Fibroblast of gingiva (primary cell): Measurements from ENCODE around the gene ASB4.
A peak's percentile ranks its signal among the peaks of the same experiment; 100 is the strongest.
"Not testable (repeated sequence)": the region's sequence is repeated elsewhere in the genome, so short reads cannot be mapped to it uniquely, and the experiment has no call there.

ENCODE experiments used
- DNase-seq: peaks from one replicate; pipeline ENCODE4 v3.0.0-alpha.2; 2011; ENCODE audit warnings: low read depth

The ASB4 gene

DNA sequence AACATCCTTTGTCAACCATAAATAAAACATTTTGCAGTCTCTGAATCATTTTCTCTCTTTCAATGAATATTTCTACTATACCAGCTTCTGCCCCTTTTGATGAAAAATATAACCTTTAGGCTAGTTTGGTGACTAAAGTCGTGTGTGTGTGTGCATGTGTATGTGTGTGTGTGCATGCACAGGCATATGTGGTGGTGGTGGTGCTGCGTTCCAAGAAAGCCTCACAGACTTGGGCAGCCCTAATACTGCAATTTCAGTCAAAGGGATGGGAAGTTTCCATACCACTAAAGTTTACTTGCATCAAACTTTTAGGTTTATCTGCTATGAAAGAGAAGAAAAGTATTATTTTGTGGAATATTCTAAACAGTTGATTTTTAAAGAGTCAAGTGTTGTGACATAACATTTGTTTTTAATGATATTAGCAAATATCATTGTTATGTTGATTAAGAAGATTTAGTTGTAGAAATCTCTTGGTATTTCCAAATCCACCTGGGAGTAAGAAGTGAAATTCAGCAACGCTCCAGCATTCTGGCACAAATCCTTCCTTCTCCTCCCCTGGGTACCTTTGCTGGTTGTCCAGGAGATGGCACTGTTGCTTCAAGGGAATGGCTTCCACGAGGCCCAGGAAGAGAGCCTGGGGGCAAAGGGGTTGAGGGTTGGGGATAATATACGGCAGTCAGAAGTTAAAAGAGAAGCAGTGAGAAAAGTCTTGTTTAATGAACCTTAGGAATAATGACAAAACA, 41.5 kb downstream of the ASB4 start:
- DNase-seq = peak; percentile 43

DNA sequence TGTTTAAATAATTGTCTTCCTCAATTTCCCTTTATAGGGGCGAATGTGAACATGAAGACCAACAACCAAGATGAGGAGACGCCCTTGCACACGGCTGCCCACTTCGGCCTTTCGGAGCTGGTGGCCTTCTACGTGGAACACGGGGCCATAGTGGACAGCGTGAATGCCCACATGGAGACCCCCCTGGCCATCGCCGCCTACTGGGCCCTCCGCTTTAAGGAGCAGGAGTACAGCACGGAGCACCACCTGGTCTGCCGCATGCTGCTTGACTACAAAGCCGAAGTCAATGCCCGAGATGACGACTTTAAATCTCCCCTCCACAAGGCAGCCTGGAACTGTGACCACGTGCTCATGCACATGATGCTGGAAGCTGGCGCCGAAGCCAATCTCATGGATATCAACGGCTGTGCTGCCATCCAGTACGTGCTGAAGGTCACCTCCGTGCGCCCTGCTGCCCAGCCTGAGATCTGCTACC, 42.1 kb downstream of the ASB4 start:
- DNase-seq = no peak

DNA sequence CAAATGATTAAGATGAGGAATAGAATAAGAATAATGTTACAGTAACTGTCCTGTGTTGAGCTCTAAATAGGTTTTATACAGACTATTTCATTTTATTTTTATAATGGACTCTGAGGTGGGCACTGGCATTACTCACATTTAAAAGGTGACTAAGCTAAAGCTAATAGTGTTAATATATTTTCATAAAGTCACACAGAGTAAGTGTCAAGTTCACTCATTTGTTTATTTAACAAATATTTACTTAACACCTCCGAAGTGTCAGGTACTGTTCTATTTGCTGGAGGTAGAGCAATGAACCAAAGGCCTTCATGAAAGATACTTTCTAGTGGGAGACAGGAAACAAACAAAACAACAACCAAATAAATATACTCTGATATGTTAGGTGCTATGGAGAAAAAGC, 44.0 kb downstream of the ASB4 start:
- DNase-seq = no peak

DNA sequence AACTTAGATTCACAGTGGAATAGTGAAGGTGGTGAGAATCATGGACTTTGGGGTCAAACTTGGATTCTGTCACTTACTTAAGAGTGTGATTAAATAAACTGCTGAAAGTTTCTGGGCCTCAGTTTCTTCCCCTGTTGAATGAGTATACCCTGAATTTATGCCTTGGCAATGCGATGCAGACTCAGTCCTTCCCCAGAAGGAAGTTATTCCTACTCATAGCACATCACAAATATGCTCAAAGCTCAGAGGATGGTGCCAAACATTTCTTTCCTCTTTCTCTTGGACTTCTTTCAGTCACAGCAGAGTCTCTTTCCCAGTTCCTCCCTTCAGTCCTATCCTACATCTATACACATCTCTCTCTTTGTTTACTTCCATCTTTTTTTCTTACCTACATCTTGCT, 45.1 kb downstream of the ASB4 start:
- DNase-seq = no peak

DNA sequence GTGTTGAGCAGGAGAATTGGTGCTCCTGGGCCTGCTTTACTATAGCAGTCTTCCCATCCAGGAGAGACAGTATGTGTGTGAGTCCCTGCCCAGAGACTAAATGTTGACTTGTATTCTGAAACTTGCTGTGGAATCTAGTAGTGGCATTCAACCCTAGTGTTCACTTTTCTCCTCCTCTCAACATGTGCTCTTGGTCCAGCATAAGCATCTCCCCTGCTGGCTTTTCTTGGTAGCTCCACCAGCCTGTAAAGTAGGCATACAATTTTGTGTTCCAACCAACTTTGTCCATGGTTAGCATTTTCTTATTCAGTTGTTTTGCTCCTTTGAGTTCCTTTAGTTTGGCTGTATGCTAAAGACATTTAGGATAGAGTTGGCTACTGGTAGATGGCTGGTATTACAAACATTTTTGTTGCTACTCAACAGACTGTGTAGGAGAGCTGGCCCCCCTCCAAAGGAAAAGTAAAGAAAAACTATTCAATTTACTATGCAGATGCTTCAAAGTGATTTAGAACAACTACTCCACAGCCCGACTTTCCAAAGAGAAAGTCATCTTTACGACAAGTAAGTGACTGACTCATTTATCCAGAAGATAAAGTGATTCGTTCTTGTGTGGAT, 46.0 kb downstream of the ASB4 start:
- no peak for DNase-seq

DNA sequence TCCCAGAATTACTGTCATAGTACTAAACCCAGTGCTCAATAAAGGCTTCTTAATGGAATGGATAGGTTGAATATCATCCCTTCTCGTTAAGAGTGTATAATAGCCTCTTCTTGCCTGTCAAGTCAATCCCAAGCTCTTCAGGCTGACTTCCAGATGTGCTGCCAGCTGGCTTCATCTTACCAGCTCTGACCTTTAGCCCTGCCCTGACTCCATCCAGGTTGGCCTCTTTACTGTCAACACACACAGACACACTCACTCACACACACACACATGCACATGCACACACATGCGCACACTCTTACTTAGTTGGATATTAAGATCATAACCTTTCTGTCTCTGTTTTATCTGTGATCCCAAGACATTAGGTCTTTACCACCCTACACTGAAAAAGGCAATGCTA, 49.1 kb downstream of the ASB4 start:
- no peak for DNase-seq

DNA sequence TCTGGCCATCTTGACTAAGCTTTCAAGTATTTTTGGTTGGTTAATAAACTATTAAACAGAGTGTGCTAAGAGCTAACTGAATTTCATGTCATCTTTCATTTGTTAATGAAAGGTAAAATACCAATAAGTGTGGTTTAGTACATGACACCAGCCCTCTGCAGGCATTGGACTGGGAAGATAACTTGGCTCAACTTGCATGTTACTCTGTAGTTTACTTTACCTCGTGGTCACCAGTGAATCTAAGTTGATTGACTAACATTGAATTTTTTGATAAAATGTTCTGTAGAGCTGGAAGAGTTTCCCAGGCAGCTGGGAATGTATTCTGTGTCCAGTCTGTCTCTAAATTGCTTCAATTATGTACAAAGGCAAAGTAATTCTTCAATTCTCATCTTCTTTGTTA, 49.9 kb downstream of the ASB4 start:
- DNase-seq = no peak

DNA sequence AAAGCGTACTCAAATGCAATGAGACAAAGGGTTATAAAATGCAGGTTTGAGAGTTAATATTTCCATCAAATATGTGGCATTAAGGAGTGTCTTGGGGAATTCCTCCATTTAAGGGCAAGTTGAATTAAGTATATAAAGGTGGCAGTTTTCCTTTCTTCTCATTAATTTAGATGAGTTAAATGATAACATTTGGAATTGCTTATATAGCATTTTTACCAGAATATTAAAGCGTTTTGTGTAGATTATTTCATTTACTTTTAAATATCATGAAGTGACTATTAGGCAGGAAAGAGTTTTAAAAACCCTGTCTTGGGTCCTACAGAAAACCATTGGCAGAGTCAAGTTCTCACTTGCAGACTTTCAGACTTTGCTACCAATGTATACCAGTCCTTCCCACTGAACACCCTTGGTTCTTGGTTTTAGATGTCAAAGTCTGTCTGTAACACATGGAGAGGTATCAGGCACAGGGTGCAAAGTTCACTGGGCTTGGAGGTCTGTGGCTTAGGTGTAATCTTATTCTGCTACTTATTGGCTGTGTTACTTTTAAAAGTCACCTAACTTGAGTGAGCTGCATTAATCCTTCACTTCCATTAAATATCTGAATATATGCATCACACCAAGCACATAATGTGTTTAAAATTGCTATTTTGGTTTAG, 51.0 kb downstream of the ASB4 start:
- DNase-seq = no peak

DNA sequence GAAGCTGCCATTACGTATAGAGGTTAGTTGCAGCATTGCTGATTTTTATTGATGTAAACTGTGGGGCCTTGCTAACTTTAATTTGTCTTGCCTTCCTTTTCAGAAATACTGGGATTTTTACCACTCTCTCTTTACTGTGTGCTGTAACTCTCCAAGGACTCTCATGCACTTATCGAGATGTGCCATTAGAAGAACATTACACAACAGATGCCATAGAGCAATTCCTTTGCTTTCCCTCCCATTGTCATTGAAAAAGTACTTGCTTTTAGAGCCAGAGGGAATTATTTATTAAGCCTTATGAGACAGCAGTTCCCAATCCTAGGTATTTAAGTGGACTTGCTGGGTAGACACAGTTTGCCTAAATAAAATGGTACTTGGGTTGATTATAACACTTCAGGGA, 51.7 kb downstream of the ASB4 start:
- DNase-seq = no peak

DNA sequence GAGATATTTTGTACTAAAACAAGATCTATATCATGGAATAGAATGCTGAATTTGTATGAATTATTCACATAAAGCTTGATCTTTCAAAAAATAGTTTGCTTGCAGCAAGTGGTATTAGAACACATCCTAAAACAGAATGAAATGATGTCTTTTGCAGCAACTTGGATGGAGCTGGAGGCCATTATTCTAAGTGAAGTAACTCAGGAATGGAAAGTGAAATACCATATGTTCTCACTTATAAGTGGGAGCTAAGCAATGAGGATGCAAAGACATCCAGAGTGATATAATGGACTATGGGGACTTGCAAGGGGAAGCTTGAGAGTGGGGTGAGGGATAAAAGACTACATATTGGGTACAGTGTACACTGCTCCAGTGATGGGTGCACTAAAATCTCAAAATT, 53.7 kb downstream of the ASB4 start:
- DNase-seq = no peak

DNA sequence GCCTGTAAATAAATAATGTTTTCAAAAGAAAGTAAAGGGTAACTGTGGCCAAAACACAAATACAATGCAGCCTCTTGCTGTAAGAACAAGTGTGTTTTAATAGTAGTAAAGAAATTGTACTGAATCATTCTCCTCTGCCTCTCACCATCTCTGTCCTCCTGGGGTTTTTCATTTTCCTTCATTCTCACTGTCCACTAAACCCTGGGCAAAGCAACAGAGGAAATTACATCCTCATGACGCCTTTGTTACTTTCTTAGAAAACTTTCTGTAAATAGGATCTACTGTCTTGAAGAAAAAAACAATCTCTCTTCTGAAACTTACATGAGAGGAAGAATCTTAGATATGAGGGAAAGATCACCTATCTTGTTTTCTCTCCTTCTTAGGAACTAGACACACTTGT, 54.6 kb downstream of the ASB4 start:
- no peak for DNase-seq

DNA sequence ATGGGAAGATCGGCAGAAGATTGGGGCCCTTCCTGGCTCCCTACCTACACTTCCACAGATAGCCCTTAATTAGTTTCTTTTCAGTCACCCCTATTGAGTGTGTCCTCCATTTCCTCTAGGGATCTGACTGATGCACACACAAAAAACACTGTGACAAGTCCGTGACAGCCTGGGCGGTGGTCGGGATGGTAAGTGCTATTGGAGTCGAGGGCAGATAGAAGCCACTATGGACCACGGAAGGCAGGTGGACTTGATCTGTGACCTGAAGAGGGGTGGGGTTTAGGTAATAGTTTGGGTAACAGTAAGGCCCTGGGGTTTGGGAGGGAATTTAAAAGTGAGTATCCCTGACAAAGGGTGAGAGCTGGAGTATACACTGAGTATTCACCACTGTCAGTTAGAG, 57.6 kb downstream of the ASB4 start:
- no peak for DNase-seq

DNA sequence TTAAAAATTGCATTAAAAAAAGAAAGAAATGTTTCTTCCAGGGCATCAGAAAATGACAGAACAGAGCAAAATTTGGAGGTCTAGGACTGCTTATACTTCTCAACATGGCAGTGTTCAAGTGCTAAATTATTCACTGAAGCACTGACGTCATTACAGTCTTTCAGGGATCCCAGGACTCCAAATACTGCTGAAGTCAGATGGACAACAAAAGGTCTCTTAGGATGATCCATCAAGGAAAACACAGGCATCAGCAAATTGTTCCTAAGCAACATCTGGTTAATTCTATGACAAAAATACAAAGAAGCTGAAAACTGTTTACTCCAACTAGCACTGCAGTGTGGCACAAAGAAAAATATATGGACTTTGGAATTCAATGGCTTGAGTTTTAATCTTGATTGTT, 58.4 kb downstream of the ASB4 start:
- no peak for DNase-seq

DNA sequence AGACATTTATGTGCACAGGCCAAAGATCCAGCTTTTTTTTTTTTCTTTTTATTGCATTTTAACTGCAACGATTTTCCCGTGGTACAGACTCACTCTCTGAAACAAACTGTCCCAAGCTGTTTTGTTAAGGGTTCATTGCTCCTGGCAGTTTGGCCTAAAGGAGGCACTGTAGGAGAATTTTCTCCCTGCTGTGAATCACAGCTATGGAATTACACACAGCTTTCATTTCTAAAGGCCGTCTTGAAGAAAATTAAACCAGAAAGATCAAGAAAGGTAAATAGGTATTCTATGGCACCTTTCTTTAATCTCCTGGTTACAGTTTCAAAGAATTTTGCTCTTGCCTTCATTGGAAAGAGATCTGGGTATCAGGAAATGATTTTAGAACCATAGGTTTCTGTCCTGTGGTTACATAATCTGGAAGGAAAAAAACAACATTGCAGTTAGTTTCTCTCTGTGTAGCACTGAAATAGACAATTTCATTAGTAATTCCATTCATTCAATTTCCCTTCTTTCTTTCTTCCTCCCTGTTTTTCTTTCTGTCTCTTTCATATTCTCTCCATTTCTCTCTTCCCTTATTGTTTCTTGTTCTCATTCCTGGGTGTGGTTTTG, 59.4 kb downstream of the ASB4 start:
- DNase-seq = peak; percentile 59

DNA sequence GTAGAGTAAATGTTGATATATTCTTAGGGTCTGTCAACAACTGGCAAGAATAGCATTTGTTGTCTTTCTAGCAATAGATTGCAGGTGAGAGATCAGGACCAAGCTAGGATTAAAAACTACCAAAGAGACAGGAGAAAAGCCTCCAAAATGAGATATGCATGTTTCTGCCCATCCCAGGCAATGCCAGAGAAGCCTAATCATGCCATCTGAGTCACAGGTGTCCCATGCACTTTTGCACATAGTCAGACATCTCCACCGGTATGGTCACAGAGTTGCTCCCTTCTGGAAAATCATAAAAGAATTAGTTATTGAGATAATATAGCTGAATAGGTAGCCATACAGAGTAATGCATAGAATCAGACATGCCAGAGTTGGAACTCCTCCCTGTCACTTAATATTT, 59.9 kb downstream of the ASB4 start:
- DNase-seq = no peak

DNA sequence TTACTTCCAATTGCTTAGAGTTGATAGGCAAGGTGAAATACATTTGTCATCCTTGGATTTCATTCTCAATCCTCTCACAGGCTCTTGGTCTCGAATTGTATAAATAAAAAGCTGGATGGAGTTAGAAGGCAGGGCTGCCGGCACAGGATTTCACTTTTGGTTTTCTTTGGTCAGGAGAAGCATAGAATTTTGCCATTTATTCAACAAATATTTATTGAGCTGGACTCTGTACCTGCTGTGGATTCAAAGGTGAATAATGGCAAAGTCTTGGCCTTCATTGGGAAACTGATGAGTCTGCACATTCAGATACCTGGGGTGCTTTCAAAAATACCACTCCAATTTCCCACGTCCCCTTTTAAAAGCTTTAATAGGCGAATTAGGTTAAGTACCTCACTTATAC, 60.9 kb downstream of the ASB4 start:
- DNase-seq = no peak

DNA sequence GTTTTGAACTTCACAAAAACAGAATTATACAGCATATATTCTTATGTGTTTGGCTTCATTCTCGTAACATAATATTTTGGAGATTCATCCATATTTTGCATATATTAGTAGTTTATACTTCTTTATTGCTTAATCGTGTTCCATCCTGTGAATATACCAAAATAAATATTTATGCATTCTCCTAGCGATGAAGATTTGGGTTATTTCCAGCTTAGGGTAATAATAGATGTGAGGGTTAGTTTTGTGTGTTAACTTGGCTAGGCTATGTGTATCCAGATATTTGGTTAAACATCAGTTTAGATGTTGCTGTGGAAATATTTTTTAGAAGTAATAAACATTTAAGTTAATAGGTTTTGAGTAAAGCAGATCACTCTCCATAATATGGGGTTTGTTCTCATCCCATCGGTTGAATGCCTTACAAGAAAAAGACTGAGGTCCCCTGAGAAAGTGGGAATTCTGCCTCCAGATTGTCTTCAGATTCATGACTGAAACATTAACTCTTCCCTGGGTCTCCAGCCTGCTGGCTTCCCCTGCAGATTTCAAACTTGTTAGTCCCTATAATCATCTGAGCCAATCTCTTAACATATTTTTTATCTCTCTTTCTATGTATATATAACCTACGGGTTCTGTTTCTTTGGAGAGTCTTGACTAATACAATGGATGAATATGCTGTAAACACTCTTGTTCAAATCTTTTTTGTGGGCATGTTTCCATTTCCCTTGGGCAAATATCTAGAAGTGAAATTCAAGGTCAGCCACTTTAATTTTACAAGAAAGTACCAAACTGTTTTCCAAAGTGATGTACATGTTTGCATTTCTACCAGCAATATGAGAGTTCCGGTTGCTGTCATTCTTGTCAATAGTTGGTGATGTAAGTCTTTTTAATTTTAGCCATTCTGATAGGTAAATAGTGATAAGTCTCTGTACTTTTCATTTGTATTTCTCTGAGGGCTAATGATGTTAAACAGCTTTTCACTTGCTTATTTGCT, 61.9 kb downstream of the ASB4 start:
- peak; percentile 72 for DNase-seq

DNA sequence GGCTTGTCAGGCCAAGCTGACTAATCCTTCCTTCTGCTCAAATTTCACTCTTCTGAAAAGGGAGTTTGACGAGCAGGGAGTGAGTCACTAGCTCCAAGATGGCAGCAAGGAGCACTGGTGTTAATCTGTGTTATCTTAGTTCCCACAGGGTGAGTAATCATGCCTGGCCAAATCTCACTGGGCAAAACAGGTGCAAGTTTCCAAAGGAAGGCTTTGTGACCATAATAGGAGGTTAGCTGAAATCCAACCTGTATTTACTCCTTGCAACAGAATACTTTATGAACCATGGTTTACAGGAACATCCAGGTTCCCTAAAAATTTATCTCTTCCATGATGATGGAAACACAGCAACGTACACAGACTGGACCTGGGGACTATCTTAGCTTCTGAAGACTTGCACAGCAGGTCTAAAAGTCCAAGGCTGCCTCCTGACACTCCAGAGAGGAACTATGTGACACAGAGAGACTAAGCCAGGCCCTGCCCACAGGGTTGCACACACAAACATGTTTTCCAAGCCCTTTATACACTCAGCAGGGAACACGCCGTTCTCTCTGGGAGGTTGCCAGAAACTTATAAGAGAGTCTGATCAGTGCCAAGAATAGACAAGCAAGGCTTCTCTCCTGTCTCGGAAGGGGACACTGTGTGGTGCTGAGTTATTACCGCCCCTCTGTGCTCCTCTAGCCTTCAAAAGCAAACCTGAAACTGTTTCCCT, 64.2 kb downstream of the ASB4 start:
- peak; percentile 95 for DNase-seq

DNA sequence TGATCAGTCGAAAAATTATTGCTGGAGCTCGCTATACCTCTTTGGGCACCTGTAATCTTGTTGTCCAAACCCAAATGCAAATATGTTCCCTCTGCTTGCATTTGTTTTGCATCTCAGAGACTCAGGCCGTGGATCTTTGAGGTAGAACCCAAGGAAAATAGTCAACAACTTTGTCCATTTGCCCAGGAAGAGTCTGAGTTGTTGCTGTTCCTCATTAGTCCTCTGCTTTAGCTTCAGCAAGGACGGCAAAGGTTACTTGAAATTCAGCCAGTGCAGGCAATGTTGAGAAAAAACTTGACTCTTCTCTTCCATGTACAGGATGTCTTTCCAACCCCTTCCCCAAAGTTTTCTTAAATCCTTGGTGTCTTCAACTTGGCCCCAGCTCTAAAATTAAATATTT, 64.8 kb downstream of the ASB4 start:
- DNase-seq = peak; percentile 32

DNA sequence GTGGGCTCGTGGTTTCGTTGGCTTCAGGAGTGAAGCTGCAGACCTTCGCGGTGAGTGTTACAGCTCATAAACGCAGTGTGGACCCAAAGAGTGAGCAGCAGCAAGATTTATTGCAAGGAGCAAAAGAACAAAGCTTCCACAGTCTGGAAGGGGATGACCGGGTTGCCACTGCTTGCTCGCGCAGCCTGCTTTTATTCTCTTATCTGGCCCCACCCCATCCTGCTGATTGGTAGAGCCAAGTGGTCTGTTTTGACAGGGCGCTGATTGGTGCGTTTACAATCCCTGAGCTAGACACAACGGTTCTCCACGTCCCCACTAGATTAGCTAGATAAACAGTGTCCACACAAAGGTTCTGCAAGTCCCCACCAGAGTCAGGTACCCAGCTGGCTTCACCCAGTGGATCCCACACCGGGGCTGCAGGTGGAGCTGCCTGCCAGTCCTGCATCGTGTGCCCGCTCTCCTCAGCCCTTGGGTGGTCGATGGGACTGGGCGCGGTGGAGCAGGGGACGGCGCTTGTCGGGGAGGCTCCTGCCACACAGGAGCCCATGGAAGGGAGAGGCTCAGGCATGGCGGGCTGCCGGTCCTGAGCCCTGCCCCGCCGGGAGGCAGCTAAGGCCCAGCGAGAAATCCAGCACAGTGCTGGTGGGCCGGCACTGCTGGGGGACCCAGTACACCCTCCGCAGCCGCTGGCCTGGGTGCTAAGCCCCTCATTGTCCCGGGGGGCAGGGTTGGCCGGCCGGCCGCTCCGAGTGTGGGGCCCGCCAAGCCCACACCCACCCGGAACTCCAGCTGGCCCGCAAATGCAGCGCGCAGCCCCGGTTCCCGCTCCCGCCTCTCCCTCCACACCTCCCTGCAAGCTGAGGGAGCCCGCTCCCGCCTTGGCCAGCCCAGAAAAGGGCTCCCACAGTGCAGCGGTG, 66.5 kb downstream of the ASB4 start:
- DNase-seq = not testable (repeated sequence)
